Measurements from ENCODE around the gene IL21. TPM values are rescaled to one million over a fixed set of nuclear protein-coding genes. Genes with fewer than 3 reads are reported as not detected.
"Not testable (repeated sequence)": the region's sequence is repeated elsewhere in the genome, so short reads cannot be mapped to it uniquely, and the experiment has no call there.

Gene IL21
- total and polyA plus RNA-seq, 2 experiments from 2014 or later = not detected

DNA sequence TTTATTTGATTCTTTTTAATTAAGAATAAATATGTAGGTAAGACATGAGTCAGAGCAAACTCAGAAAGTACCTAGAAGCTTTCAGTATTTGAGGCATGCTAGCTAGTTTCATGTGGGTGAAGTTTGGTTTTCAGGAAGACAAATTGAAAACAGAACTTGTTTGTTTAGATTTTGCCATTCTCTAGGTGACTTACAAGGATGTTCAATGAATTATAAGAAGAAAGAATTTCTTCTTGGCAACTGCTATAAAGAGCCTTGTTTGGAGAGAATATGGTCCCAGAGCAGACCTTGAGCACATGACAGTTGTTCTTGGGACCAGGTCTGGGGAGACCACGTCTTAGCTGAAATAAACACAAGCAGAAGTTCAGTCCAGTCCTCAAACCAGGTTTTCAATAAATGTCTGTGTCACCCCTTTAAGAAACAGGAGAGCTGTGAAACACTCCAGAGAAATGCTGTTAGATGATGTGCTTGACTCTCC, 38.0 kb upstream of the IL21 start:
- H3K4me2 ChIP-seq = no peak overlapping the region
- no peak overlapping the region for H2AFZ ChIP-seq

GRCh38 chr4:122658377-122658776, 37.5 kb upstream of the IL21 start:
- Histone ChIP-seq H3K27me3 (no peaks in the 10 kb centered on the region), H3K9me2 (replicated peaks; ENCODE audit: insufficient read depth) (no peaks in the 10 kb centered on the region), H3K4me3 (no peak overlapping the region), H3K4me2 (no peak overlapping the region), H2AFZ (no peak overlapping the region), H3K36me3 (replicated peaks; ENCODE audit: insufficient read depth, low read depth) (no peaks in the 10 kb centered on the region), H3K27ac (no peak overlapping the region), H3K9me3 (ENCODE audit: low read depth) (no peaks in the 10 kb centered on the region), H3K79me2 (no peaks in the 10 kb centered on the region), H4K20me1 (ENCODE audit: insufficient read depth, poor library complexity, severe bottlenecking) (no peaks in the 10 kb centered on the region), H3K4me1 (ENCODE audit: insufficient read depth) (no peaks in the 10 kb centered on the region)
- TF ChIP-seq CTCF (IDR thresholded peaks at IDR 0.05; ENCODE audit: poor library complexity) = no peak
- TF ChIP-seq EZH2phosphoT487 (IDR thresholded peaks at IDR 0.05; ENCODE audit: low read depth, severe bottlenecking, unreplicated experiment) = no peak
- no peak for TF ChIP-seq EZH2 (IDR thresholded peaks at IDR 0.05; ENCODE audit: borderline replicate concordance)
- WGBS (ENCODE audit: low lambda C conversion rate, missing lambda C conversion rate) = 91% methylated on average over 2 of the region's 2 CpGs
- DNase-seq (ENCODE audit: low spot score) = no peak

More for the DNA sequence above, 38.0 kb upstream of the IL21 start:
- no peaks in the 10 kb centered on the region for H3K79me2 ChIP-seq
- no peaks in the 10 kb centered on the region for H3K36me3 ChIP-seq (replicated peaks; ENCODE audit: insufficient read depth, low read depth)
- TF ChIP-seq CTCF (IDR thresholded peaks at IDR 0.05; ENCODE audit: poor library complexity) (no peak), EZH2 (IDR thresholded peaks at IDR 0.05; ENCODE audit: borderline replicate concordance) (no peak), EZH2phosphoT487 (IDR thresholded peaks at IDR 0.05; ENCODE audit: low read depth, severe bottlenecking, unreplicated experiment) (no peak)
- no peak overlapping the region for H3K4me3 ChIP-seq
- H3K27ac ChIP-seq = no peak overlapping the region
- H3K4me1 ChIP-seq (ENCODE audit: insufficient read depth) = no peaks in the 10 kb centered on the region
- no peaks in the 10 kb centered on the region for H4K20me1 ChIP-seq (ENCODE audit: insufficient read depth, poor library complexity, severe bottlenecking)
- 72% methylated on average over 1 of the region's 1 CpG for WGBS (ENCODE audit: low lambda C conversion rate, missing lambda C conversion rate)
- no peak for DNase-seq (ENCODE audit: low spot score)
- no peaks in the 10 kb centered on the region for H3K27me3 ChIP-seq
- H3K9me3 ChIP-seq (ENCODE audit: low read depth) = no peaks in the 10 kb centered on the region
- no peaks in the 10 kb centered on the region for H3K9me2 ChIP-seq (replicated peaks; ENCODE audit: insufficient read depth)

DNA sequence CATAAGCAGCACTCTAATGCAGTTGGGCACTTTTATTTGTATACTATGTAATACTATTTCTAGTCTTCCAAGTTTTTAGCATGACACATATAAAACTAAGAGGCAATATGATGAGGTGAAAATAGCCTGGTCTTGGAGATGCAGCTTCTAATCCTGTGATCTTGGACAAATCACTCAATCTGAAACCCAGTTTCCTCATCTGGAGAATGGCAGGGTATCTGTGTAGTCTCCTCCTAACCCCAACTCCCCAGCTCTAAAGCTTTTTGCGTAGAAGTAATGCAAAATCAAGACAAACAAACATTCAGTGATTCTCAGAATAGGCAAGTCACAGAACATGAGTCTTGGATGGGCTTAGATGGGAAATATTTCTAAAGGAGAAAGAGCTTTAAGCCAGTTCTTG, 36.7 kb upstream of the IL21 start:
- no peak for TF ChIP-seq EZH2phosphoT487 (IDR thresholded peaks at IDR 0.05; ENCODE audit: low read depth, severe bottlenecking, unreplicated experiment)
- no peak for TF ChIP-seq CTCF (IDR thresholded peaks at IDR 0.05; ENCODE audit: poor library complexity)
- TF ChIP-seq EZH2 (IDR thresholded peaks at IDR 0.05; ENCODE audit: borderline replicate concordance) = no peak
- Histone ChIP-seq H3K79me2 (no peaks in the 10 kb centered on the region), H3K9me3 (ENCODE audit: low read depth) (no peaks in the 10 kb centered on the region), H3K36me3 (replicated peaks; ENCODE audit: insufficient read depth, low read depth) (no peaks in the 10 kb centered on the region), H4K20me1 (ENCODE audit: insufficient read depth, poor library complexity, severe bottlenecking) (no peaks in the 10 kb centered on the region), H3K4me3 (no peak overlapping the region), H2AFZ (no peak overlapping the region), H3K27ac (no peak overlapping the region), H3K27me3 (no peaks in the 10 kb centered on the region), H3K4me1 (ENCODE audit: insufficient read depth) (no peaks in the 10 kb centered on the region), H3K9me2 (replicated peaks; ENCODE audit: insufficient read depth) (no peaks in the 10 kb centered on the region), H3K4me2 (no peak overlapping the region)
- no peak for DNase-seq (ENCODE audit: low spot score)
- 83% methylated on average over 1 of the region's 1 CpG for WGBS (ENCODE audit: low lambda C conversion rate, missing lambda C conversion rate)

DNA sequence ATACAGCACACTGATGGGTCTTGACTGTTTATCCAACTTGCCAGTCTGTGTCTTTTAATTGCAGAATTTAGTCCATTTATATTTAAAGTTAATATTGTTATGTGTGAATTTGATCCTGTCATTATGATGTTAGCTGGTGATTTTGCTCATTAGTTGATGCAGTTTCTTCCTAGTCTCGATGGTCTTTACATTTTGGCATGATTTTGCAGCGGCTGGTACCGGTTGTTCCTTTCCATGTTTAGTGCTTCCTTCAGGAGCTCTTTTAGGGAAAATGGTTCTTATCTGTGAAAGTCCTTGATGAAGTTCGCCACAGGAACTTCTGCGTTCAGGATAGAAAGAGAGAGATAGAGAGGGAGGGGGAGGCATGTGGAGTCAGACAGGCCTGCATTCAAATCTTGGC, 35.7 kb upstream of the IL21 start:
- not testable (repeated sequence) for H3K36me3 ChIP-seq (replicated peaks; ENCODE audit: insufficient read depth, low read depth); H3K27ac ChIP-seq; H3K4me2 ChIP-seq; H2AFZ ChIP-seq; H4K20me1 ChIP-seq (ENCODE audit: insufficient read depth, poor library complexity, severe bottlenecking); H3K79me2 ChIP-seq; H3K9me3 ChIP-seq (ENCODE audit: low read depth); H3K4me3 ChIP-seq; H3K9me2 ChIP-seq (replicated peaks; ENCODE audit: insufficient read depth); DNase-seq (ENCODE audit: low spot score); H3K27me3 ChIP-seq; H3K4me1 ChIP-seq (ENCODE audit: insufficient read depth)
- WGBS (ENCODE audit: low lambda C conversion rate, missing lambda C conversion rate) = 84% methylated on average over 4 of the region's 5 CpGs
